HG02759 (cell line): Measurements from ENCODE around the gene YRDC.
"Not testable (repeated sequence)": the region's sequence is repeated elsewhere in the genome, so short reads cannot be mapped to it uniquely, and the experiment has no call there.

Source experiments
- ATAC-seq: cut with Tn5 transposase; IDR thresholded peaks from one replicate; pipeline ENCODE4 v1.9.1; 2021; ENCODE audit warnings: mild to moderate bottlenecking, moderate library complexity; ENCODE audit not compliant: unreplicated experiment

Gene YRDC

GRCh38 chr1:37776946-37777516 lies 31.0 kb downstream of the YRDC start:
- ATAC-seq: no peak

- not testable (repeated sequence) for ATAC-seq
Observed at GRCh38 chr1:37771440-37771839, 36.6 kb downstream of the YRDC start.

- ATAC-seq: no peak
Observed at GRCh38 chr1:37767488-37767887, 40.5 kb downstream of the YRDC start.

- ATAC-seq: no peak
Observed at GRCh38 chr1:37765916-37766664, 41.9 kb downstream of the YRDC start.

- no peak for ATAC-seq
Observed at GRCh38 chr1:37764888-37765441, 43.0 kb downstream of the YRDC start, which contains the start of gene EPHA10. Gene EPHA10, minus strand, starts transcription at chr1:37765120. Its CDS starts 54 bp downstream, at chr1:37765066.

GRCh38 chr1:37764414-37764825 lies 43.6 kb downstream of the YRDC start:
- ATAC-seq: no peak

- ATAC-seq: no peak
Observed at GRCh38 chr1:37763791-37764413, 44.1 kb downstream of the YRDC start.

GRCh38 chr1:37762516-37762915 lies 45.5 kb downstream of the YRDC start:
- no peak for ATAC-seq

GRCh38 chr1:37761416-37762095 lies 46.5 kb downstream of the YRDC start:
- no peak for ATAC-seq

GRCh38 chr1:37759451-37759850 lies 48.6 kb downstream of the YRDC start:
- ATAC-seq: no peak

GRCh38 chr1:37755951-37756560 lies 52.0 kb downstream of the YRDC start:
- ATAC-seq: no peak

- no peak for ATAC-seq
Observed at GRCh38 chr1:37755290-37755689, 52.7 kb downstream of the YRDC start.

GRCh38 chr1:37753473-37754321 lies 54.3 kb downstream of the YRDC start:
- no peak for ATAC-seq
